Left lung (tissue), 10 donors: ENCODE measurements around the gene UQCC5. TPM values are rescaled to one million over a fixed set of nuclear protein-coding genes. Genes with fewer than 3 reads are reported as not detected.

Experiments
- ATAC-seq: fragments of 200-7000 bp; cut with Tn5 transposase; one replicate; pipeline ENCODE4 v1.9.1; 2020; ENCODE audit warnings: moderate library complexity
- DNase-seq, 4 donors: peaks; one replicate each; pipeline ENCODE4 v3.0.0-alpha.2; 2013 to 2020
- H3K27ac ChIP-seq, 2 donors: fragments of 200-600 bp; sonication (generic) in 1 of 2; one replicate each; pipeline versions ENCODE4 v1.5.0 to v1.8.0; 2020 to 2021
- H3K27me3 ChIP-seq, 2 donors: fragments of 200-600 bp; sonication (generic) in 1 of 2; one replicate each; pipeline versions ENCODE4 v1.5.0 to v1.8.0; 2020 to 2021
- H3K36me3 ChIP-seq, 2 donors: fragments of 200-600 bp; sonication (generic) in 1 of 2; one replicate each; pipeline versions ENCODE4 v1.5.0 to v1.8.0; 2020 to 2021
- H3K4me1 ChIP-seq, 2 donors: fragments of 200-600 bp; one replicate each; pipeline ENCODE4 v1.8.0; 2021
- H3K4me3 ChIP-seq, 2 donors: fragments of 200-600 bp; sonication (generic) in 1 of 2; one replicate each; pipeline versions ENCODE4 v1.5.0 to v1.8.0; 2020 to 2021; ENCODE audit warnings: mild to moderate bottlenecking in 1 of 2
- H3K9me3 ChIP-seq, 2 donors: fragments of 200-600 bp; sonication (generic) in 1 of 2; one replicate each; pipeline versions ENCODE4 v1.5.0 to v1.8.0; 2020 to 2021
- intact Hi-C, 2 donors: fragments of 100-400 bp; cut with DNase I; formaldehyde crosslinking; loops; one replicate each; pipeline versions ENCODE4 v1.11.2 to v1.14.2; 2022
- polyA plus RNA-seq, 6 donors: library from polyadenylated mRNA; unstranded; fragments of 120-200 nt; gene quantifications; one replicate each; pipeline ENCODE4 v1.2.1, GENCODE V29; 2013; ENCODE audit not compliant: insufficient read length in 6 of 6
- total RNA-seq, 2 donors: library from RNA; stranded (reverse); fragmentation: NEBNext Ultra II Directional; extraction: Animal tissue kit (Norgen Biotek cat#: 25700); gene quantifications; one replicate each; pipeline ENCODE4 v1.2.1, GENCODE V29; 2021
- TF ChIP-seq, protein P1 (sequence below), 2 donors: fragments of 200-600 bp; sonication (generic) in 1 of 2; IDR thresholded peaks; one replicate each; pipeline versions ENCODE4 v1.5.0 to v1.8.0; 2021; ENCODE audit warnings: antibody characterized with exemption in 2 of 2
- donor health status: DM: no; HTN: yes; CAD: no.
- donor health status: DM: no; HTN: no; CAD: no.

Gene UQCC5
- total and polyA plus RNA-seq, 8 donors = 9.6 to 20.4 (median 17.2) TPM

DNA sequence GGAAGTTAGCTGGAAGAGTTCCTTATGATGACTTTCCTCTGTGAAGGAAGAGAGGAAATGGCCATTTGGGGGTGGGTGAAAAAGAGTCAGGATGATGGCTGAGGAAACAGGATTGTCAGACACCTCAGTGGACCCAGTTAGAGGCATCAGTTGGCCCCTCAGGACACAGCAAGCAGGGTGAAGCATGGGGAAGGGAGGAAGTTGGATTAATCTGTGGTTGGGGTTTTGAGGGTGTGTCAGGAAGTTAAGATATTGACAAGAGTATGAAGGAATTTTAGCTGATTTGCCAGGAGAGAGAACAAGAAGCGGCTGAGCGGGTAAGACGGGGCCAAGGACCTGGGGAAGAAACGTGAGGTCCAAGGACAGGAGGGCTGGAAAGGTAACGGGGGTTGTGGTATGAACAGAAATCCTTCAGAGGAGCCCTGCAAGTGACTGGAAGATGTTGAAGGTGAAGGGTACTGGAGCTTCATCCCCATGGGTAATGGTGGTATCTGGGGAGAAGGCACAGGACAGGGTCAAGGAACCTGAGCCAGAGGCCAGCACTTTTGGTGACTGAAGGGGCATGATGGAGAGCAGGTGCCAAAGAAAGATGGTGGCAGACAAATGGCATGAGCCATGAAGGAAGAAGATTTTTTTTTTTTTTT lies 2.7 kb downstream of the UQCC5 start:
- H3K36me3 ChIP-seq = peaks cover 0 to 23% of the 10 kb centered on the region in 2 donors
- intact Hi-C loops = loop anchor here in 1 of 2 donors (10.0 kb wide), 1 partner anchor 74 kb away; no protein-coding TSS in a partner anchor
- DNase-seq (no peak), ATAC-seq (no peak)
- TF ChIP-seq, protein P1, sequence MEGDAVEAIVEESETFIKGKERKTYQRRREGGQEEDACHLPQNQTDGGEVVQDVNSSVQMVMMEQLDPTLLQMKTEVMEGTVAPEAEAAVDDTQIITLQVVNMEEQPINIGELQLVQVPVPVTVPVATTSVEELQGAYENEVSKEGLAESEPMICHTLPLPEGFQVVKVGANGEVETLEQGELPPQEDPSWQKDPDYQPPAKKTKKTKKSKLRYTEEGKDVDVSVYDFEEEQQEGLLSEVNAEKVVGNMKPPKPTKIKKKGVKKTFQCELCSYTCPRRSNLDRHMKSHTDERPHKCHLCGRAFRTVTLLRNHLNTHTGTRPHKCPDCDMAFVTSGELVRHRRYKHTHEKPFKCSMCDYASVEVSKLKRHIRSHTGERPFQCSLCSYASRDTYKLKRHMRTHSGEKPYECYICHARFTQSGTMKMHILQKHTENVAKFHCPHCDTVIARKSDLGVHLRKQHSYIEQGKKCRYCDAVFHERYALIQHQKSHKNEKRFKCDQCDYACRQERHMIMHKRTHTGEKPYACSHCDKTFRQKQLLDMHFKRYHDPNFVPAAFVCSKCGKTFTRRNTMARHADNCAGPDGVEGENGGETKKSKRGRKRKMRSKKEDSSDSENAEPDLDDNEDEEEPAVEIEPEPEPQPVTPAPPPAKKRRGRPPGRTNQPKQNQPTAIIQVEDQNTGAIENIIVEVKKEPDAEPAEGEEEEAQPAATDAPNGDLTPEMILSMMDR (IDR thresholded peaks at IDR 0.05) = no peak
- peaks cover 0 to 12% of the 10 kb centered on the region in 2 donors for H3K27me3 ChIP-seq
- peak overlapping the region in 1 of 2 donors; percentile 80 for H3K4me3 ChIP-seq
- H3K9me3 ChIP-seq = no peaks in the 10 kb centered on the region
- H3K27ac ChIP-seq = no peak overlapping the region
- peaks cover 13 to 59% of the 10 kb centered on the region in 2 donors for H3K4me1 ChIP-seq

DNA sequence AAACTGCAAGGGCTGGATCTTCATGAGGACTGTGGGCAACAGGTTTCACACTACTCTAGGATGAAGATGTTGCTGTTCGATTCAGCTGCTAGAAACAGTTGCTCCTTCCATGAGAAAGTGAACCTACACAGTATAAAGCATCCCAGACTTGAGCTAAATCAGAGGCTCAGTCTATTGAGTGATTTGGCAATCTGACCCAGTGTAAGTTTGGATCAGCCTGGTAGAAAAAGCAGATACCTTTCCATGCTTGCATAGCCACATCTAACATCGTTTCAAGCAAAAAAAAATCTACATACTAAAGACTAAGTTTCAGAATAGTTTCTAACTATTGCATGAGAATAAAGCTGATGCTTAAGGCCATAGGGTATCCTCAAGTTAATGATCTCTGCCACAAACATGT lies 4.6 kb downstream of the UQCC5 start:
- DNase-seq = no peak
- H3K4me1 ChIP-seq = peaks cover 10 to 43% of the 10 kb centered on the region in 2 donors
- H3K27me3 ChIP-seq = no peaks in the 10 kb centered on the region
- no peak for ATAC-seq
- TF ChIP-seq, protein P1 (IDR thresholded peaks at IDR 0.05) = no peak
- H3K4me3 ChIP-seq = no peak overlapping the region
- H3K36me3 ChIP-seq = peaks cover 0 to 39% of the 10 kb centered on the region in 2 donors
- no peak overlapping the region for H3K27ac ChIP-seq
- no peaks in the 10 kb centered on the region for H3K9me3 ChIP-seq
- intact Hi-C loops = no loop called here

DNA sequence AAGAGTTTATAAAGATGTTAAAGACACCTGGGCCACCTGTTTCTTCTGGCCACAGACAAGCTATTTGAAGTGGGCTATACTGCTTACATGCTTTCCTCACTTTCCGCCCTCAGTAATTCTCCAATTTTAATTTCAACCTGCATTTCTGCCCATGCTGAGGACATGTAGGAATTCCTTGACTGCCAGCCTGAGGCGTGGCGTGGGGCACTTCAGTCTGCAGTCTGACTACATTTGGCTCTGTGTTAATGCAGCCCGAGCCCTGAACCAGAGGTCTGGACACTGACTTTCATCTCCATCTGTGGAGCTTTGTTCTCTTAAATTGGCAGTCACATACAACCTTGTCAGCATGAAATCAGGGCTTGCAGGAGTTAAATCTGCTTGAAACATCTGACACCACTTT lies 8.5 kb downstream of the UQCC5 start:
- Histone ChIP-seq H3K4me1 (peaks cover 0 to 9% of the 10 kb centered on the region in 2 donors), H3K27me3 (no peaks in the 10 kb centered on the region), H3K27ac (peak overlapping the region in 1 of 2 donors; percentile 18), H3K9me3 (no peaks in the 10 kb centered on the region), H3K36me3 (peaks cover 0 to 78% of the 10 kb centered on the region in 2 donors), H3K4me3 (no peak overlapping the region)
- ATAC-seq = peak; percentile 93
- intact Hi-C loops = no loop called here
- TF ChIP-seq, protein P1 (IDR thresholded peaks at IDR 0.05) = no peak
- peak in 1 of 4 donors; percentile 71 for DNase-seq

DNA sequence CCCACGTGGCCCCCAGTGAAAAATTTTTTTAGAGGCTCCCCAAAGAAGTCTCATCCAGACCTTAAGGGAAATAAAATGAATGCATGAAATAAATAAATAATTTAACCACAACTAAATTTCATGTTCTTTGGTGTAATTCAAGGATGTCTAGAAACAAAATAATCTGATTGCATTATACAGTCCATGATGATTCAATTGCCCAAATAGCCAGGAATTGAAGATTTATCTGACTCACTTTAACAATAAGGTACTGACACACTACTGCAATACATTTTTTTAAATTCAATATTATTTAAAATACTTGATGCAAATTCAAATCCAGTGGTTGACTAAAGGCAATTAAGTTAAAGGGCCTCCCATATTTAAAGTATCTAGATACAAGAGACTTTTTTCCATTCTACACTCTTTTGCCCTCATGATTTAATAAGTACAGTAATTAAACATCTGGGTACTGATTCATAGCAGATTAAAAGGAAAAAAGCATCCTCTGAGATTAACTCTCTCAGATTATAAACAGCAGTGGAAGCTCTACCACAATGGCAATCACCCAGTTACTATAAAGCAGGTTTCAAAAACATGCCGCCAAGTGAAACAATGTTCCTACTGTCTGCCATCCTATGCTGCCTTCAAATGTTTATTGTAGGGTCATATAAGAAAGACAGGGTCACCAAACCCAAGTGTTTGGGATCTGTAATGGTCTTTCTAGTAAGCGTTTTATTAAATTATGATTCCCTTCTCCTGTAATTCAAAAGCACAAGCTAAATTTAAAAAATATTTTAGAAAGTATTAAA lies 9.9 kb downstream of the UQCC5 start:
- Histone ChIP-seq H3K4me1 (peaks cover 0 to 3% of the 10 kb centered on the region in 2 donors), H3K27me3 (no peaks in the 10 kb centered on the region), H3K36me3 (peaks cover 0 to 81% of the 10 kb centered on the region in 2 donors), H3K27ac (no peak overlapping the region), H3K9me3 (no peaks in the 10 kb centered on the region), H3K4me3 (no peak overlapping the region)
- intact Hi-C loops = no loop called here
- DNase-seq = no peak
- ATAC-seq = no peak
- TF ChIP-seq, protein P1 (IDR thresholded peaks at IDR 0.05) = no peak

- DNase-seq (no peak), ATAC-seq (no peak)
- H3K27ac ChIP-seq = no peak overlapping the region
- H3K9me3 ChIP-seq = no peaks in the 10 kb centered on the region
- peaks cover 0 to 3% of the 10 kb centered on the region in 2 donors for H3K4me1 ChIP-seq
- TF ChIP-seq, protein P1 (IDR thresholded peaks at IDR 0.05) = no peak
- peaks cover 0 to 81% of the 10 kb centered on the region in 2 donors for H3K36me3 ChIP-seq
- H3K4me3 ChIP-seq = no peak overlapping the region
- no peaks in the 10 kb centered on the region for H3K27me3 ChIP-seq
- intact Hi-C loops = no loop called here
Measured at GRCh38 chr3:52547143-52547542, 10.7 kb downstream of the UQCC5 start.
